Fibroblast of the aortic adventitia (primary cell): ENCODE results near the gene ASIC4. TPM values are rescaled to one million over a fixed set of nuclear protein-coding genes. Genes with fewer than 3 reads are reported as not detected.

ENCODE experiments used
- DNase-seq: peaks from one replicate; pipeline ENCODE4 v3.0.0-alpha.2; 2010; ENCODE audit warnings: low read depth
- H3K4me3 ChIP-seq: 2 replicates; pipeline ENCODE4 v1.5.1; 2011; ENCODE audit warnings: low read depth, mild to moderate bottlenecking, control low read depth, low read length, moderate library complexity
- total RNA-seq: library from RNA; depleted of rRNA; stranded (reverse); fragments of >200 nt; gene quantifications from 2 replicates; pipeline ENCODE4 v1.2.3, GENCODE V29; 2012; ENCODE audit warnings: low replicate concordance
- TF ChIP-seq, protein P1 (sequence below): IDR thresholded peaks from 2 replicates; pipeline ENCODE4 v1.5.1; 2011; ENCODE audit warnings: mild to moderate bottlenecking, low read length, control low read depth, inconsistent platforms; ENCODE audit not compliant: insufficient read depth

The ASIC4 gene
- total RNA-seq, 1 donor = not detected

GRCh38 chr2:219536425-219536824, 22.1 kb downstream of the ASIC4 start:
- TF ChIP-seq, protein P1, sequence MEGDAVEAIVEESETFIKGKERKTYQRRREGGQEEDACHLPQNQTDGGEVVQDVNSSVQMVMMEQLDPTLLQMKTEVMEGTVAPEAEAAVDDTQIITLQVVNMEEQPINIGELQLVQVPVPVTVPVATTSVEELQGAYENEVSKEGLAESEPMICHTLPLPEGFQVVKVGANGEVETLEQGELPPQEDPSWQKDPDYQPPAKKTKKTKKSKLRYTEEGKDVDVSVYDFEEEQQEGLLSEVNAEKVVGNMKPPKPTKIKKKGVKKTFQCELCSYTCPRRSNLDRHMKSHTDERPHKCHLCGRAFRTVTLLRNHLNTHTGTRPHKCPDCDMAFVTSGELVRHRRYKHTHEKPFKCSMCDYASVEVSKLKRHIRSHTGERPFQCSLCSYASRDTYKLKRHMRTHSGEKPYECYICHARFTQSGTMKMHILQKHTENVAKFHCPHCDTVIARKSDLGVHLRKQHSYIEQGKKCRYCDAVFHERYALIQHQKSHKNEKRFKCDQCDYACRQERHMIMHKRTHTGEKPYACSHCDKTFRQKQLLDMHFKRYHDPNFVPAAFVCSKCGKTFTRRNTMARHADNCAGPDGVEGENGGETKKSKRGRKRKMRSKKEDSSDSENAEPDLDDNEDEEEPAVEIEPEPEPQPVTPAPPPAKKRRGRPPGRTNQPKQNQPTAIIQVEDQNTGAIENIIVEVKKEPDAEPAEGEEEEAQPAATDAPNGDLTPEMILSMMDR = no peak
- no peak for DNase-seq
- H3K4me3 ChIP-seq = no peak overlapping the region

DNA sequence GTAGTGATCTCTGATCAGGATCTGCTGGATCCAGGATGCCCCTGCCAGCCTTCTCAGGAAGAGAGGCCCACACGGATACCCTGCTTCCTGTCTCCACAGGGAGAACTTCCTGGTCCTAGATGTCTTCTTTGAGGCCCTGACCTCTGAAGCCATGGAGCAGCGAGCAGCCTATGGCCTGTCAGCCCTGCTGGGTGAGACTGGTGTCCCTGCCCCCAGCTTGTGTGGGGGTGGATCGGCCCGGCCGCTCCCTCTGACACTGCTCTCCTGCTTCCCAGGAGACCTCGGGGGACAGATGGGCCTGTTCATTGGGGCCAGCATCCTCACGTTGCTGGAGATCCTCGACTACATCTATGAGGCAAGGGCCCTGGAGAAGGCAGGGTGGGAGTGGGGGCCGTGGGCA, 22.7 kb downstream of the ASIC4 start:
- DNase-seq = no peak
- H3K4me3 ChIP-seq = no peak overlapping the region

GRCh38 chr2:219537657-219538488, 23.6 kb downstream of the ASIC4 start:
- TF ChIP-seq, protein P1 = no peak
- no peak for DNase-seq
- H3K4me3 ChIP-seq = no peak overlapping the region

More for the DNA sequence above, 22.7 kb downstream of the ASIC4 start:
- TF ChIP-seq, protein P1 = no peak

- DNase-seq = no peak
- H3K4me3 ChIP-seq = no peak overlapping the region
- TF ChIP-seq, protein P1 = no peak
These were observed 24.2 kb downstream of the ASIC4 start for GRCh38 chr2:219538504-219538951.

DNA sequence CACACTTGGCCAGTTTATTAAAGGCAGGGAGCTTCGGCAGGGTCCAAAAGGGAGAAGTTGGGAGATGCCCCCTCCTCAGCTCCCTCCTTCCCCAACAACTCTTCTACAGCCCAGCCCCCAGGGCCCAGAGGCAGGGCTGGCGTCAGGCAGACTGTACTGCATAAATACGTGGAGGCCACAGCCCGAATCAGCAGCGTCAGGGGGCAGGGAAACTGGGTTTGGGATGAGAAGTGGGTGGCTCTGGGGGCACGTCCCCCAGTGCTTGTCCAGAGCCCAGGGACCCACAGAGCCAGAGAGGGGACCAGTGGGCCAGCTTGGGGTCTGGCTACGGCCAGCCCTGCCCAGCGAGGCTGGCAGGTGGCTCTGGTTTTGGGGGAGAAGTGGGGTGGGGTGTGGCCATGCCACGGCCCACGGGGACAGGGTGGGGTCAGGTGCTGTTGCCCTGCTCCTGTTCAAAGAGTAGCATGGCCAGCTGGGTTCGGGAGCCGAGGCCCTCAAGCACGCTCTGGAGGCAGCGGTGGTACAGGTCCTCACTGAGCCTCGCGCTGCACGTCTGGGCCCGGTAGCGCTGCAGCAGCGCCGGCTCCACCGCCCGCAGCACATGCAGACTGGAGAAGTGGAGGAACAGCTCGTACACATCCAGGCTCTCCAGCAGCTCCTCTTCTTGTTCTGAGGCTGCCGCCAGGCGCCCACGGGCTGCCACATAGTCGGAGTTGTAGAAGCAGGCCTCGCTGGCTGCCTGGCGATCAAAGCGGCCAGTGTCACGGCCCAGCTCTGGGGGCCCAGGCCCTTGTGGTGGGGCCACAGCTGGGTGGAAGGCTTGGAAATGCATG, 24.9 kb downstream of the ASIC4 start:
- no peak for DNase-seq
- TF ChIP-seq, protein P1 = no peak
- no peak overlapping the region for H3K4me3 ChIP-seq

DNA sequence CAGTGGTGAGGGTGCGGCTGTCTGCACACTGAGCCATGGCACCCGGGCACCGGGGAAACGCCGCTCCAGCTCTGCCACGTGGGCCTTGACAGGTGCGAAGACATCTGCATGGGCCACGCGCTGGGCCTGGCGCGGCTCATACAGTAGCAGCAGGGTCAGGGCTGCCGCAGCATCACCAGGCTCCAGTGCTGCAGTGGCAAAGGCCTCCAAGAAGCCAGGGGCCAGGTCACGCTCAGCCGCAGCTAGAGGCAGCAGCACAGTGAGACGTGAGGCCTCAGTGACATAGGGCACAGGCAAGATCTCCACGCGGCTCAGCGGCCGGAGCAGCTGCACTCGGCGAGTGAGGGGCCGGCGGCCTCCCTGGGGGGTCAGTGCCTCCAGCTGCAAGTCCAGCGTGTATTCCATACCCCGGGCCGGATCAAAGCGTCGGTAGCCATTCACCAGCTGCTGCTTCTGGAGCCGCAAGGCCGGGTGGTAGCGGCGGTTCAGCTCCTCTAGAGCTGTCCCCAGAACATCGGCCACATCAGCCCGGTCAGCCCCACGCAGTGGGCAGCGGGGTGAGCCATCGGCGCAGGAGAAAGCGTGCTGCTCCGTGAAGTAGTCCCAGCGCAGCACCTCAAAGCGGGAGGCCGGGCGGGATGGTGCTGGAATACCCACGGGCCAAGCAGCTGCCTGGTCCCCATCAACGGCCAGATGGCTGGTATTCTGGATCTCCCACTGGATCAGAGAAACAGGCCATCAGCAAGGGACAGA, 25.8 kb downstream of the ASIC4 start:
- TF ChIP-seq, protein P1 = no peak
- H3K4me3 ChIP-seq = no peak overlapping the region
- no peak for DNase-seq
